ENCODE results near the gene DQX1. TPM values are rescaled to one million over a fixed set of nuclear protein-coding genes. Genes with fewer than 3 reads are reported as not detected.

DQX1 gene
- total RNA-seq, 1 experiment from 2014 or later, result 1.3 TPM

- TF ChIP-seq MAX (CRISPR knock-in tag; IDR thresholded peaks at IDR 0.05) (peak; percentile 57; the same call in 1 of the 2 replicates), ZNF423 (CRISPR knock-in tag; IDR thresholded peaks at IDR 0.05) (peak; percentile 92)
Measured at GRCh38 chr2:74502720-74503505, 23.1 kb downstream of the DQX1 start (continued).

- DNase-seq (ENCODE audit: low spot score) (no peak), ATAC-seq (no peak)
- Mint-ChIP-seq H3K4me3 (peak overlapping the region; percentile 81), H3K27ac (no peak overlapping the region), H3K27me3 (ENCODE audit: low read depth) (peaks cover 93% of the 10 kb centered on the region), H3K36me3 (peaks cover 22% of the 10 kb centered on the region), H3K4me1 (peaks cover 61% of the 10 kb centered on the region), H3K9me3 (no peaks in the 10 kb centered on the region)
- CTCF ChIA-PET, result interaction anchor here (6.0 kb wide), 1 partner anchor 19 kb away, joined by 43 read pairs; the partner anchor contains the start of genes CCDC142 and TTC31
- TF ChIP-seq GABPB1 (CRISPR knock-in tag; IDR thresholded peaks at IDR 0.05), result peak; percentile 27; the same call in 1 of the 2 replicates
- no peak for TF ChIP-seq STAT6 (CRISPR knock-in tag; conservative IDR thresholded peaks at IDR 0.05; ENCODE audit: low read depth)
- POLR2A ChIA-PET, result interaction anchor here (0.7 kb wide), 1 partner anchor 27 kb away, joined by 3 read pairs; no protein-coding TSS in a partner anchor
Measured at GRCh38 chr2:74502147-74502719, 23.8 kb downstream of the DQX1 start.

GRCh38 chr2:74501335-74502071 lies 24.5 kb downstream of the DQX1 start:
- H3K27me3 Mint-ChIP-seq (ENCODE audit: low read depth), result peaks cover 96% of the 10 kb centered on the region
- peaks cover 55% of the 10 kb centered on the region for H3K4me1 Mint-ChIP-seq
- ChIA-PET CTCF (interaction anchor here (0.7 to 6.0 kb wide), 5 partner anchors 9 to 86 kb away, joined by 3 to 43 read pairs (median 6); partner anchors contain the start of genes AUP1, CCDC142, HTRA2 and TTC31), POLR2A (interaction anchor here (0.6 to 0.8 kb wide), 2 partner anchors 10 to 44 kb away, joined by 3 to 5 read pairs; partner anchors contain the start of gene WBP1)
- no peak overlapping the region for H3K27ac Mint-ChIP-seq
- ATAC-seq (no peak), DNase-seq (ENCODE audit: low spot score) (no peak)
- H3K4me3 Mint-ChIP-seq, result peak overlapping the region; percentile 81
- peaks cover 19% of the 10 kb centered on the region for H3K36me3 Mint-ChIP-seq
- no peaks in the 10 kb centered on the region for H3K9me3 Mint-ChIP-seq
- TF ChIP-seq GRHL2 (CRISPR knock-in tag; IDR thresholded peaks at IDR 0.05; ENCODE audit: insufficient replicate concordance, severe bottlenecking) (no peak), ERG (CRISPR knock-in tag; IDR thresholded peaks at IDR 0.05) (no peak), MXD4 (CRISPR knock-in tag; IDR thresholded peaks at IDR 0.05; ENCODE audit: borderline replicate concordance) (no peak), FOXJ3 (CRISPR knock-in tag; IDR thresholded peaks at IDR 0.05; ENCODE audit: borderline replicate concordance) (no peak), IRF1 (CRISPR knock-in tag; IDR thresholded peaks at IDR 0.05) (no peak), RELA (CRISPR knock-in tag; IDR thresholded peaks at IDR 0.05; ENCODE audit: borderline replicate concordance) (no peak), MYBL2 (CRISPR knock-in tag; IDR thresholded peaks at IDR 0.05) (no peak), NR3C1 (CRISPR knock-in tag; conservative IDR thresholded peaks at IDR 0.05; ENCODE audit: low read depth) (no peak), PREB (CRISPR knock-in tag; IDR thresholded peaks at IDR 0.05; ENCODE audit: borderline replicate concordance) (no peak), ZNF138 (CRISPR knock-in tag; conservative IDR thresholded peaks at IDR 0.05) (no peak), PRDM15 (CRISPR knock-in tag; IDR thresholded peaks at IDR 0.05) (no peak), NR2C2 (CRISPR knock-in tag; IDR thresholded peaks at IDR 0.05) (no peak), ZNF416 (CRISPR knock-in tag; IDR thresholded peaks at IDR 0.05) (no peak), MAX (CRISPR knock-in tag; IDR thresholded peaks at IDR 0.05) (no peak), CDX4 (CRISPR knock-in tag; IDR thresholded peaks at IDR 0.05; ENCODE audit: borderline replicate concordance) (no peak)

Measured in WTC11 (cell line).